ENCODE measurements around the gene CHAD. TPM values are rescaled to one million over a fixed set of nuclear protein-coding genes. Genes with fewer than 3 reads are reported as not detected.
A peak's percentile ranks its signal among the peaks of the same experiment; 100 is the strongest.

CHAD gene
- total RNA-seq, 2 experiments from 2014 or later, result not detected

DNA sequence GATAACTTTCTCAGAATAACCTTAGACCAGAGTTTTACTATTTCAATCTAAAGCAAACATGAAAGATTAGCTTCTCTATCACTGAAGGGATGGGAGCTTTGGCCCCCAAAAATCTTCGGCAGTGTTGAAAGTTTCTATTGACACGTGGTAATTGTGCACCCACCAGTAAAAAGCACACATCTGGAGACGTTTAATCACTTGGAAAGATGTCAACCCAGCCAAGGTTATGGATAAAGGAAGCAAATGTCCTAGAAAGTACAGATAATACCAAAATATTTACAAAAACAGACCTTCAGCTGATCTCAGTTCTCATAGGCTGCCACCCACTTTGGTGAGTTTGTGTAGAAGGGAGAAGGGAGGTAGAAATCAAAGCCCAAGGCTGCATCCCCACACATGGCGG, 44.8 kb upstream of the CHAD start:
- BruUV-seq (replicated peaks), result no TSS peak
- no peaks in the 10 kb centered on the region for H4K20me1 ChIP-seq (ENCODE audit: insufficient read depth, low read length)
- ChIA-PET POLR2A (no interaction called here), CTCF (ENCODE audit: unreplicated experiment) (no interaction called here)
- no peak for TF ChIP-seq EZH2phosphoT487 (IDR thresholded peaks at IDR 0.05; ENCODE audit: borderline replicate concordance, low read depth, low read length)
- TF ChIP-seq, protein P1, sequence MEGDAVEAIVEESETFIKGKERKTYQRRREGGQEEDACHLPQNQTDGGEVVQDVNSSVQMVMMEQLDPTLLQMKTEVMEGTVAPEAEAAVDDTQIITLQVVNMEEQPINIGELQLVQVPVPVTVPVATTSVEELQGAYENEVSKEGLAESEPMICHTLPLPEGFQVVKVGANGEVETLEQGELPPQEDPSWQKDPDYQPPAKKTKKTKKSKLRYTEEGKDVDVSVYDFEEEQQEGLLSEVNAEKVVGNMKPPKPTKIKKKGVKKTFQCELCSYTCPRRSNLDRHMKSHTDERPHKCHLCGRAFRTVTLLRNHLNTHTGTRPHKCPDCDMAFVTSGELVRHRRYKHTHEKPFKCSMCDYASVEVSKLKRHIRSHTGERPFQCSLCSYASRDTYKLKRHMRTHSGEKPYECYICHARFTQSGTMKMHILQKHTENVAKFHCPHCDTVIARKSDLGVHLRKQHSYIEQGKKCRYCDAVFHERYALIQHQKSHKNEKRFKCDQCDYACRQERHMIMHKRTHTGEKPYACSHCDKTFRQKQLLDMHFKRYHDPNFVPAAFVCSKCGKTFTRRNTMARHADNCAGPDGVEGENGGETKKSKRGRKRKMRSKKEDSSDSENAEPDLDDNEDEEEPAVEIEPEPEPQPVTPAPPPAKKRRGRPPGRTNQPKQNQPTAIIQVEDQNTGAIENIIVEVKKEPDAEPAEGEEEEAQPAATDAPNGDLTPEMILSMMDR (conservative IDR thresholded peaks at IDR 0.05; ENCODE audit: low read length), result no peak
- no peaks in the 10 kb centered on the region for H3K9me3 ChIP-seq (ENCODE audit: low read length)
- no peaks in the 10 kb centered on the region for H3K9me2 ChIP-seq (ENCODE audit: insufficient read depth, low read length)
- intact Hi-C loops (cut with micrococcal nuclease; ENCODE audit: unreplicated experiment), result no loop called here
- no peak overlapping the region for H3K27ac ChIP-seq (ENCODE audit: low read depth, low read length, poor library complexity, severe bottlenecking)
- H3K79me2 ChIP-seq (ENCODE audit: insufficient read depth, low read depth, low read length), result no peaks in the 10 kb centered on the region
- H3K4me1 ChIP-seq (ENCODE audit: insufficient read depth, low read length, poor library complexity, severe bottlenecking), result peaks cover 5% of the 10 kb centered on the region
- no peak overlapping the region for H3K4me3 ChIP-seq (ENCODE audit: low read depth, low read length, poor library complexity, severe bottlenecking)
- H3K36me3 ChIP-seq (ENCODE audit: insufficient read depth, low read length), result no peaks in the 10 kb centered on the region
- no peak overlapping the region for H3K4me2 ChIP-seq (ENCODE audit: low read length)
- no peak for DNase-seq (ENCODE audit: low spot score)
- H2AFZ ChIP-seq (ENCODE audit: low read length), result no peak overlapping the region

DNA sequence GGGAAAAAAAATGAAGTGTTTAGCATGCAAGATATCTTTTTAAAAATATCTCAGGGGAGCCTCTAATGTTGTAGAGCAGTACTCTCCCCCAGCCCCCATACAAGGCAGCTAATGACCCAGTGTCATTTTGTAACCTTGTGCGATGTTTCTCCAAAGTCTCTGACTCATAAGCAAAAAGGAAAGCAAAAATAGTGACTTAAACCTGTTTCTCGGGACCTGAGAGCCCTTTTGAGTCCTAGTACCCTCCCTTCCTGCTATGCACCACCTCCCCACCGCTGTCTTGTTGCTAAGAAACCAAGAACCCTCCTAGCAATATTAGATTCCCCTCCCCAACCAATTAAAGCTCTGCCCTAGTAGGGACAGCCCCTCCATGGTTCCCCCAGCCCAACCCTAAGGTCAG, 42.4 kb upstream of the CHAD start:
- no peak for DNase-seq (ENCODE audit: low spot score)
- POLR2A ChIA-PET, result interaction anchor here (0.7 kb wide), 1 partner anchor 51 kb away, joined by 4 read pairs; no protein-coding TSS in a partner anchor
- no peak overlapping the region for H2AFZ ChIP-seq (ENCODE audit: low read length)
- no peaks in the 10 kb centered on the region for H3K36me3 ChIP-seq (ENCODE audit: insufficient read depth, low read length)
- TF ChIP-seq, protein P1 (conservative IDR thresholded peaks at IDR 0.05; ENCODE audit: low read length), result no peak
- no peak for TF ChIP-seq EZH2phosphoT487 (IDR thresholded peaks at IDR 0.05; ENCODE audit: borderline replicate concordance, low read depth, low read length)
- H3K9me3 ChIP-seq (ENCODE audit: low read length), result no peaks in the 10 kb centered on the region
- BruUV-seq (replicated peaks), result no TSS peak
- CTCF ChIA-PET (ENCODE audit: unreplicated experiment), result interaction anchor here (0.5 kb wide), 1 partner anchor 326 kb away, joined by 3 read pairs; no protein-coding TSS in a partner anchor
- H3K79me2 ChIP-seq (ENCODE audit: insufficient read depth, low read depth, low read length), result no peaks in the 10 kb centered on the region
- no peak overlapping the region for H3K27ac ChIP-seq (ENCODE audit: low read depth, low read length, poor library complexity, severe bottlenecking)
- H3K4me2 ChIP-seq (ENCODE audit: low read length), result no peak overlapping the region
- H3K4me3 ChIP-seq (ENCODE audit: low read depth, low read length, poor library complexity, severe bottlenecking), result no peak overlapping the region
- intact Hi-C loops (cut with micrococcal nuclease; ENCODE audit: unreplicated experiment), result no loop called here
- peaks cover 15% of the 10 kb centered on the region for H3K4me1 ChIP-seq (ENCODE audit: insufficient read depth, low read length, poor library complexity, severe bottlenecking)
- no peaks in the 10 kb centered on the region for H3K9me2 ChIP-seq (ENCODE audit: insufficient read depth, low read length)
- no peaks in the 10 kb centered on the region for H4K20me1 ChIP-seq (ENCODE audit: insufficient read depth, low read length)

DNA sequence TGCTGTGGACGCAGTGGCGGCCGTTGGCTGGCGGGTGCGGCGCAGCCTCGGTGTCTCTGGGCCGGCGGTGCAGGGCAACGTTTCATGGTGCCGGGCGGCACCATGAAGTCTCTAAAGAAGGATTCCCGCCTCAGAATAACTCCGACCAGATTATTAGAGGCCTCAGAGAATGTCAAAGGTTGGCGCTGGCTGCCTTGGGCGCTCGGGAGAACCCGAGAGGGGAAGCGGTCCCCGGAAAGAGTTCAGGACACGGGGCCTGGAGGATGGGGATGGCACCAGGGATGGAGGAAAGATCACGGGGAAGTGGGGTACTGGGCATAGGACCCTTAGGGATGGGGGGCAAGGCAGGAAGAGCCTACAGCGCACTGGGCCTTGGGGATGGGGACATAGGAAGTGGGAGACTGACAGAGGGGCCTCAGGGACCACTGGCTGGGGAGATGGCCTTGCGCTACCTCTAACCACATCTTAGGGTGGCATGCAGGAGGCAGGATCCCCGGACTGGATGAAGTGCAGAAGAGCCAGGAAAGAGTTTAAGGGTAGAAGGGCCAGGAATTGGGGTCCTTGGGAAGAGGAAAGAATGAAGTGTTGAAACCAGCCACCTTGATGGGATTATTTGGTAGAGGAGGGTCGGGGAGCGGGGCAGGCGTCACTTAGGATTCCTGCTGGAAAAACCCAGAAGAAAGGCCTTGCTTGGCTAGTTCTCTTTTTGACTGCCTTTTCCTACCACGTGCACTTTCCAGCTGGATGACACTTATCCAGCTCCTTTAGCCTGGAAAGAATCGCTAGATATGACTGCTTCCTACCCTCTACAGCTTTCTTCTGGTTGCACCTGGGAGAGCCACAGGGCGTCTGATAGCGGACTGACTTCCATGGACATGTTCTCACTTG, 40.1 kb upstream of the CHAD start:
- Histone ChIP-seq H3K4me2 (ENCODE audit: low read length) (peak overlapping the region; percentile 82), H3K9me3 (ENCODE audit: low read length) (no peaks in the 10 kb centered on the region), H3K4me3 (ENCODE audit: low read depth, low read length, poor library complexity, severe bottlenecking) (peak overlapping the region; percentile 79), H3K79me2 (ENCODE audit: insufficient read depth, low read depth, low read length) (no peaks in the 10 kb centered on the region), H3K27ac (ENCODE audit: low read depth, low read length, poor library complexity, severe bottlenecking) (peak overlapping the region; percentile 26), H3K36me3 (ENCODE audit: insufficient read depth, low read length) (no peaks in the 10 kb centered on the region), H4K20me1 (ENCODE audit: insufficient read depth, low read length) (no peaks in the 10 kb centered on the region), H3K4me1 (ENCODE audit: insufficient read depth, low read length, poor library complexity, severe bottlenecking) (peaks cover 15% of the 10 kb centered on the region), H3K9me2 (ENCODE audit: insufficient read depth, low read length) (no peaks in the 10 kb centered on the region), H2AFZ (ENCODE audit: low read length) (peak overlapping the region; percentile 98)
- ChIA-PET POLR2A (no interaction called here), CTCF (ENCODE audit: unreplicated experiment) (no interaction called here)
- DNase-seq (ENCODE audit: low spot score), result no peak
- no TSS peak for BruUV-seq (replicated peaks)
- intact Hi-C loops (cut with micrococcal nuclease; ENCODE audit: unreplicated experiment), result no loop called here
- no peak for TF ChIP-seq EZH2phosphoT487 (IDR thresholded peaks at IDR 0.05; ENCODE audit: borderline replicate concordance, low read depth, low read length)
- TF ChIP-seq, protein P1 (conservative IDR thresholded peaks at IDR 0.05; ENCODE audit: low read length), result peak; percentile 51
